ENCODE results near the gene KHDRBS1. TPM values are rescaled to one million over a fixed set of nuclear protein-coding genes. Genes with fewer than 3 reads are reported as not detected.

The KHDRBS1 gene, protein sequence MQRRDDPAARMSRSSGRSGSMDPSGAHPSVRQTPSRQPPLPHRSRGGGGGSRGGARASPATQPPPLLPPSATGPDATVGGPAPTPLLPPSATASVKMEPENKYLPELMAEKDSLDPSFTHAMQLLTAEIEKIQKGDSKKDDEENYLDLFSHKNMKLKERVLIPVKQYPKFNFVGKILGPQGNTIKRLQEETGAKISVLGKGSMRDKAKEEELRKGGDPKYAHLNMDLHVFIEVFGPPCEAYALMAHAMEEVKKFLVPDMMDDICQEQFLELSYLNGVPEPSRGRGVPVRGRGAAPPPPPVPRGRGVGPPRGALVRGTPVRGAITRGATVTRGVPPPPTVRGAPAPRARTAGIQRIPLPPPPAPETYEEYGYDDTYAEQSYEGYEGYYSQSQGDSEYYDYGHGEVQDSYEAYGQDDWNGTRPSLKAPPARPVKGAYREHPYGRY
- total RNA-seq = 10 to 100 TPM; 65.4 to 70.0 (median 69.0) TPM
- polyA plus RNA-seq = 48.6 TPM
- long read RNA-seq, donor 1, transcript KHDRBS1-202 (9 exons, 2,757 nt) = major isoform, 239 of 264 reads
- long read RNA-seq, donor 1, partial matches to known transcripts = 17 of 264 reads
- long read RNA-seq, donor 1, other reads (novel, unspliced or antisense) = 5 of 264 reads
- long read RNA-seq, donor 2, transcript KHDRBS1-202 (9 exons, 2,757 nt) = major isoform, 108 of 111 reads
- long read RNA-seq, donor 2, partial matches to known transcripts = 0 of 111 reads
- long read RNA-seq, donor 2, other reads (novel, unspliced or antisense) = 3 of 111 reads
- long read RNA-seq, donor 3, transcript KHDRBS1-202 (9 exons, 2,757 nt) = major isoform, 10 of 15 reads
- long read RNA-seq, donor 3, partial matches to known transcripts = 2 of 15 reads
- long read RNA-seq, donor 3, other reads (novel, unspliced or antisense) = 3 of 15 reads
- long read RNA-seq, donor 4, transcript KHDRBS1-202 (9 exons, 2,757 nt) = major isoform, 119 of 132 reads
- long read RNA-seq, donor 4, partial matches to known transcripts = 4 of 132 reads
- long read RNA-seq, donor 4, other reads (novel, unspliced or antisense) = 6 of 132 reads

DNA sequence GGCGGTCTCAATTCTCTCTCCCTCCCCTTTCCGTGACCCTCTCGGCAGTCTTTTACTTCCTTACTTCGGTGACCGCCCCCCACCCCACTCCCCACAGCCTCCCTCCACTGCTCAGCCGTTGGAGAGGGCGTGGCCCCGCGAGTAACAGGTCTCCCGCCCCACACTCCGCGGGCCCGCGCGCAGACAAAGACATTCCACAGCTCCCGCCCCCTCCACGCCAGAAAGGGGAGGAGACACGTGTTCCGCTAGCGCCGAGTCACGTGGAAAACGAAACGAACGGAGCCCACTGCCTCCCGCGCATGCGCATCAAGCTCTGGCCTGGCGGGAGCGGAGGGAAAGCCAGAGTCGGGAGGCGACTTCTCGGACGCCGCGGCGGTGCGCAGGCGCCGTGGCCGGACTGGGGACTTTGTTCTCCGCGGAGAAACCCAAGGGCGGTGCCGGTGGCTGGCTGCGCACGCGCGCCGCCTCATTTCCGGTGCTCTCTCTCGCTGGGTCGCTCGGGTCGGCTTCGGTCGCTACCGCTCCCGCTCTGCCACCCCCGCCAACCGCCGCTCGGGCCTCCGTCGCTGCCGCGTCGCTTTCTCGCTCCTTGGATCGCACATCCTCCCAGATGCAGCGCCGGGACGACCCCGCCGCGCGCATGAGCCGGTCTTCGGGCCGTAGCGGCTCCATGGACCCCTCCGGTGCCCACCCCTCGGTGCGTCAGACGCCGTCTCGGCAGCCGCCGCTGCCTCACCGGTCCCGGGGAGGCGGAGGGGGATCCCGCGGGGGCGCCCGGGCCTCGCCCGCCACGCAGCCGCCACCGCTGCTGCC lies at the start of gene KHDRBS1:
TSS of gene KHDRBS1 (plus strand) at position 483 of the 813 bp plus-strand sequence. CDS start at position 611, 128 bp downstream.
- DNase-seq = peak; percentile 99 to 100 (median 100)
- intact Hi-C loops (cut with DNase I) = no loop called here
- under 1% methylated on average over 101 of the region's 101 CpGs for WGBS
- Histone ChIP-seq H3K4me1 (ENCODE audit: control insufficient read depth, insufficient read depth, low read length) (peaks cover 4% of the 10 kb centered on the region), H3K27ac (ENCODE audit: low read length) (peak within 1 kb of the TSS; percentile 95), H3K9me3 (ENCODE audit: control insufficient read depth, low read length) (no peaks in the 10 kb centered on the region), H3K4me3 (ENCODE audit: low read length) (peak within 1 kb of the TSS; percentile 68), H3K27me3 (ENCODE audit: control insufficient read depth, insufficient read depth) (no peaks in the 10 kb centered on the region)
- peak; percentile 96 for ATAC-seq

DNA sequence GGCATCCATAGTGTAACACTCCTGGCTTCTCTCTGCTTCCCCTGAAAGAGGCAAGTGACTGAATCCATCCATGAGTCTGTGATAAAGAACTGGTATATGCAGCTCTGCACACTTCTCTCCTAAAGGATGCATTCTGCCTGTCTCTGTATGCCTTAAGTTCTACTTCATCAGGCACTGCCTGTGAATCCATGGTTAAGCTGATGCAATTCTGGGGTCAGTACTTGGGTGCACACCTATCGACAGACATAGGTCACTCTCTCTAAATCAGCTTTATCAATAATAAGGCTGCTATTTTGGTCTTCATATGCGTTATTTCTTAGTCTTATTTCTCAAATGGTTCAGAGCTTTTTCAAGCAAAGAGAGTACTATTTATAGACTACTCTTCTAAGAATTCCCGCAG lies 42.8 kb upstream of the KHDRBS1 start:
- 55% methylated on average over 3 of the region's 3 CpGs for WGBS
- intact Hi-C loops (cut with DNase I) = no loop called here
- Histone ChIP-seq H3K4me3 (ENCODE audit: low read length) (no peak overlapping the region), H3K27ac (ENCODE audit: low read length) (no peak overlapping the region), H3K4me1 (ENCODE audit: control insufficient read depth, insufficient read depth, low read length) (no peaks in the 10 kb centered on the region), H3K27me3 (ENCODE audit: control insufficient read depth, insufficient read depth) (no peaks in the 10 kb centered on the region), H3K9me3 (ENCODE audit: control insufficient read depth, low read length) (no peaks in the 10 kb centered on the region)
- ATAC-seq (no peak), DNase-seq (no peak)

DNA sequence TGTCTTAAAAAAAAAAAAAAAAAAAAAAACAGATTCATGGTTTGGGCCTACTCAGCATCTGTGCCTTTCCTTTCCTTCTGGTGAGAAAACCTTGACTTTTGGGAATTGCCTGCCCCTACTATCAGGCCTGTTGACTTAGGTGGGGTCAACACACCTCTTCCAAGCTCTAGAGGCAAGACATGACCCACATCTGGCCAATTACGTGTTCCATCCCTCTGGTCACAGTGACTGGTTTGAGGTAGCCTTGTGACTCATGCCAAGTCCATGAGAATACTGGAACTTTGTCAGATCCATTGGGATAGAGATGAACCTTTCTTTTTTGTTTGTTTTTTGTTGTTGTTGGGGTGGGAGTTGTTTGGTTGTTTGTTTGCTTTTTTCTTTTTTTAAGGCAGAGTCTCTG lies 37.3 kb upstream of the KHDRBS1 start:
- H3K4me1 ChIP-seq (ENCODE audit: control insufficient read depth, insufficient read depth, low read length) = peaks cover 4% of the 10 kb centered on the region
- no peak for DNase-seq
- no peak for ATAC-seq
- no peaks in the 10 kb centered on the region for H3K9me3 ChIP-seq (ENCODE audit: control insufficient read depth, low read length)
- 95% methylated on average over 1 of the region's 1 CpG for WGBS
- intact Hi-C loops (cut with DNase I) = no loop called here
- H3K27me3 ChIP-seq (ENCODE audit: control insufficient read depth, insufficient read depth) = no peaks in the 10 kb centered on the region
- H3K4me3 ChIP-seq (ENCODE audit: low read length) = no peak overlapping the region
- no peak overlapping the region for H3K27ac ChIP-seq (ENCODE audit: low read length)

DNA sequence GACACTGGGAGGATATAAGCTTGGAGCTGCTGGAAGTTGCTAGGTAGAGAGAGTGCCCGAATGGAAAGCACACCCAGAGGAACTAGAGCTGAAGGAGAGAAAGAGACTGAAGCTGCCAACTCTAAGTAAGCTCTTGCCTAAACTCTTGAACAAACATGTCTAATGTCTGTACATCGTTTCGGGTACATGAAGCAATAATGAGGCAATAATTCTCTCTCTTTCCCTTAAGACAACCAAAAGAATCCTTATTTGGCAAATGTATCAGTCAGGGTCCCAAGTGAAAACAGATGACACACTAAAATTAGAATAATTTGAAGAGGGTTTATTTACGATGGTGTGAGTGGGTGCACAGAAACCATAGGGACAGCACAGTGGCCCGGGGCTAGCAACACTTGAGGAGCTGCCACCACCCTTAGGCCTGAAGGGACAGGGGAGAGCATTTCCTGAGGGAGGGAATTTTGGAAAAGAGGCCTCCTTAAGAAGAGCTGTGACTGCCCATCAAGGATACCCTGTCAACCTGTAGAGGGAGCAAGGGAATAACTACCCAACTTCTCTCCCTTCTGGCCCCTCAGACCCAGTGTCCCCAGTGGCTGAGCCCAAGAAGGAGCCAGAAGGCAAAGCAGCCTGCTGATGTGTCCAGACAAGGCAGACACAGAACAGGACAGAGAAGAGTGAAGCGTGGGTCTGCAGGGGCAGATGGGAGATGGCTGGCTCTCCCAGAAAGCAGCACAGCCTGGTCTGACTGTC lies 36.1 kb upstream of the KHDRBS1 start:
- intact Hi-C loops (cut with DNase I) = no loop called here
- H3K4me3 ChIP-seq (ENCODE audit: low read length) = no peak overlapping the region
- no peaks in the 10 kb centered on the region for H3K9me3 ChIP-seq (ENCODE audit: control insufficient read depth, low read length)
- 43% methylated on average over 6 of the region's 6 CpGs for WGBS
- H3K27ac ChIP-seq (ENCODE audit: low read length) = peak overlapping the region; percentile 10
- ATAC-seq (peak; percentile 77 to 79), DNase-seq (peak in 2 of 3 donors; percentile 43 to 64)
- peaks cover 4% of the 10 kb centered on the region for H3K4me1 ChIP-seq (ENCODE audit: control insufficient read depth, insufficient read depth, low read length)
- H3K27me3 ChIP-seq (ENCODE audit: control insufficient read depth, insufficient read depth) = no peaks in the 10 kb centered on the region

DNA sequence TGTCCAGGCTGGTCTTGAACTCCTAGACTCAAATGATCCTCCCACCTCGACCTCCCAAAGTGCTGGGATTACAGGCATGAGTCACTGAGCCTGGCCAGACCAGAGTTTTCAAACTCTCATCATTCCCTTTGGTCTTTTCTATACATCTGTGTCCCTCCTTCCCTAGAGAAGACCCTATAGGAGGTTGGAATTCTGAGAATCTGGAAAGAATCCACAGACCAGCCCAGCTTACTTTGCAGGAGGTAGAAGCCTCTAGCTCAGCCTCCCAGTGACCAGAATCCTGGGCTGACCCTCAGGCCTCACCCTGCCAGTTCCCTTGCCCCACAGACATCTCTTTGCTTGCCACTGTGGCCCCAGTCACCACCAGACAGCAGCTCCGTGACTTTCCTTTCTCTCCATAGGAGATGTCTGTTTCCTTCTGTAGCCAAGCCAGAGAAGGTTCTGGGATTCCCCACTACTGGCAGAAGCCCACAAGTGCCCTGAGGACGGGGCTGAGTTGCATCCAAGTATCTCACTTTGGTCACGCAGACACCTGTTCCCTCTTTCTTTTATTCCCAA lies 34.7 kb upstream of the KHDRBS1 start:
- Histone ChIP-seq H3K27ac (ENCODE audit: low read length) (no peak overlapping the region), H3K4me1 (ENCODE audit: control insufficient read depth, insufficient read depth, low read length) (peaks cover 4% of the 10 kb centered on the region), H3K9me3 (ENCODE audit: control insufficient read depth, low read length) (no peaks in the 10 kb centered on the region), H3K4me3 (ENCODE audit: low read length) (no peak overlapping the region), H3K27me3 (ENCODE audit: control insufficient read depth, insufficient read depth) (no peaks in the 10 kb centered on the region)
- ATAC-seq (no peak), DNase-seq (no peak)
- 74% methylated on average over 4 of the region's 4 CpGs for WGBS
- intact Hi-C loops (cut with DNase I) = no loop called here

DNA sequence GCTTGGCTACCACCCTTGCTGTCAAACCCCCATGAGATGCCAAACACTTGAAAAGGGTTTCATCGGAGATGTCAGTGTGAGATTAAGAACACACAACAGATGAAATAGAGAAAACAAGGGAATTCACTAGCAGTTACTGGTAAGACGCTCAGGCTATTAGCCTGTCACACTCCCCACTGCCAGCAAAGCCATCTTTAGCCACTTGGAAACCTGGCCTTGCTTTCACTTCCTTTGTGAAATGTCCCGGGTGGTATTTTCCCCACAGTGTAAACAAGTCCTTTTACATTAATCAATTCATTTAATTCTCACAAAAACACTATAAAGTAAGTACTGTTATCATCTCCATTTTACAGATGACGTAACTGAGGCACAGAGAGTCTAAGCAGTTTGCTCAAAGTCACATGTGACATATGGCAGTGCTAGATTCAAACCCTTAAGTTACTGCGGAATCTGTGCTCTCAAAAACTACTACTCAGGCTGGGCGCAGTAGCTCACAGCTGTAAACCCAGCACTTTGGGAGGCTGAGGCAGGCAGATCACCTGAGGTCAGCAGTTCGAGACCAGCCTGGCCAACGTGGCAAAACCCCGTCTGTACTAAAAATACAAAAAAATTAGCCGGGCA lies 32.7 kb upstream of the KHDRBS1 start:
- Histone ChIP-seq H3K27ac (ENCODE audit: low read length) (no peak overlapping the region), H3K27me3 (ENCODE audit: control insufficient read depth, insufficient read depth) (no peaks in the 10 kb centered on the region), H3K9me3 (ENCODE audit: control insufficient read depth, low read length) (no peaks in the 10 kb centered on the region), H3K4me3 (ENCODE audit: low read length) (no peak overlapping the region), H3K4me1 (ENCODE audit: control insufficient read depth, insufficient read depth, low read length) (peaks cover 4% of the 10 kb centered on the region)
- WGBS = 80% methylated on average over 10 of the region's 10 CpGs
- intact Hi-C loops (cut with DNase I) = no loop called here
- no peak for ATAC-seq
- no peak for DNase-seq

DNA sequence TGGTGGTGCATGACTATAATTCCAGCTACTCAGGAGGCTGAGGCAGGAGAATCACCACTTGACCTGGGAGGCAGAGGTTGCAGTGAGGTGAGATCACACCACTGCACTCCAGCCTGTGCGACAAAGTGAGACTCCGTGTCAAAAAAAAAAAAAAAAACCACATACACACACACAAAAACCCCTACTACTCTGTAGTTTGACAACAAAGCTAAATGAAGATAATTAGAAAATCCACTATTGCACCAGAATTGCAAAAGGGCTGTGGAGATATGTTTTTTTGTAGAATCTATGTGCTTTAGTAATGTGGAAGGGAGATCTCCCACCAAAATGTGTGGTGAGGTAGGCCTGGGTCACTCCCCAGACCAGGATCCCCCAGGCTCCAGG lies 32.2 kb upstream of the KHDRBS1 start:
- H3K27ac ChIP-seq (ENCODE audit: low read length) = no peak overlapping the region
- H3K4me3 ChIP-seq (ENCODE audit: low read length) = no peak overlapping the region
- H3K4me1 ChIP-seq (ENCODE audit: control insufficient read depth, insufficient read depth, low read length) = peaks cover 4% of the 10 kb centered on the region
- ATAC-seq (no peak), DNase-seq (no peak)
- H3K9me3 ChIP-seq (ENCODE audit: control insufficient read depth, low read length) = no peaks in the 10 kb centered on the region
- intact Hi-C loops (cut with DNase I) = no loop called here
- H3K27me3 ChIP-seq (ENCODE audit: control insufficient read depth, insufficient read depth) = no peaks in the 10 kb centered on the region
- 87% methylated on average over 2 of the region's 2 CpGs for WGBS

DNA sequence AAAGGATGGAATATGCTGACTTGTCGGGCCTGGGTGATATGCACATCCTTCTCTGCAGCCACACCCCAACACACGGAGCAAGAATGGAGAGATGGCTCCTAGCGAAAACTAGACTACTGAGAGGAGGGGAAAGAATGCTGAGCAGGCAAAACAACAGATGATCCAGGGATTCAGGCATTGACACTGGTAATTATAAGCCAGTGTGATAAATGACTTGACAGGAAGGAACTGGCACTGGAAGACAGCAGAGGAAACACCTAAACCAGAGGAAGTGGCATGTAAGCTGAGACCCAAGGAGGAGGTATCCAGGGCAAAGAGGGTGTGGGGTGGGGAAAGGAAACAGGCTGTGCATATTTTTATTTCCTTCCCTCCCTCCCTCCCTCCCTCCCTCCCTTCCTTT lies 31.7 kb upstream of the KHDRBS1 start:
- ATAC-seq = no peak

DNA sequence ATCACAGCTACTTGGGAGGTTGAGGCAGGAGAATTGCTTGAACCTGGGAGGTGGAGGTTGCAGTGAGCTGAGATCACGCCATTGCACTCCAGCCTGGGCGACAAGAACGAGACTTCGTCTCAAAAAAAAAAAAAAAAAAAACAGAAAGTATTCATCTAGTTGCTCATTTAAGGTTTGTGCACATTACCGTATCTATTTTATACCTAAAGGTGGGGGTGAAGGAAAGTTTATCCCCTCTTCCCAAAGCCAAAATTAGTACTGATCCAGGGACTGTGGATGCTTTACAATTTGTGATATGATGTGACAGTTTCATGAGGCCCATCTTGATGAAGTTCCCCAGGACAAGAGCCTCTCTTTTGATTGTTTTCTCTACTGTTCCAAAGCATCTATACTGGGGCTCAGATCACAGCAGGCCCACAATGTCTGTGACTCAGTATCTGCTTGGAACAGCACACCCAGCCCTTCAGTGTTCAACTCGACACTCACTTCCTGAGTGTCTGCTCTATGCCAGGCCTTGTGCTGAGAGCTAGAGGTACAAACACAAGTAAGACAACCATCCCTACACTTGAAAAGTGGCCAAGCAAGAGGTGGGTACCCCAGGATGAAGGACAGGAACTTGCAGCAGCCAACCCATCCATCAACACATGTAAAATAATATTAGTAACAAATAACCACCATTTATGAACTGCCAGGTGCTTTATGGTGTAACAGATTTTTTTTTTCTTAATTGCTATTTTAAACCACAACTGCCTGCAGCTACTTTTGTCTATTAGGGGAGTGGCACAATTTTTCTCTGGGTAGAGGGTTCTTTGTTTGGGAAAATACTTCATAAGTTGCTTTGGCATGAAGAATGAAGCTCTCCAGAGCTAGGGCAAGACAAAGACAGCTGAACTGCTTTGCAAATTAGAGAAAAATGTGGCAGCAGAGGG lies 29.0 kb upstream of the KHDRBS1 start:
- ATAC-seq = peak; percentile 62 to 76
- Histone ChIP-seq H3K27ac (ENCODE audit: low read length) (peak overlapping the region; percentile 9), H3K9me3 (ENCODE audit: control insufficient read depth, low read length) (no peaks in the 10 kb centered on the region), H3K27me3 (ENCODE audit: control insufficient read depth, insufficient read depth) (no peaks in the 10 kb centered on the region), H3K4me3 (ENCODE audit: low read length) (no peak overlapping the region), H3K4me1 (ENCODE audit: control insufficient read depth, insufficient read depth, low read length) (no peaks in the 10 kb centered on the region)
- DNase-seq = no peak
- 83% methylated on average over 6 of the region's 6 CpGs for WGBS
- intact Hi-C loops (cut with DNase I) = no loop called here

More for the DNA sequence above, 31.7 kb upstream of the KHDRBS1 start:
- Histone ChIP-seq H3K27me3 (ENCODE audit: control insufficient read depth, insufficient read depth) (no peaks in the 10 kb centered on the region), H3K9me3 (ENCODE audit: control insufficient read depth, low read length) (no peaks in the 10 kb centered on the region), H3K4me1 (ENCODE audit: control insufficient read depth, insufficient read depth, low read length) (peaks cover 3% of the 10 kb centered on the region), H3K4me3 (ENCODE audit: low read length) (no peak overlapping the region), H3K27ac (ENCODE audit: low read length) (no peak overlapping the region)
- WGBS = 45% methylated on average over 3 of the region's 3 CpGs
- intact Hi-C loops (cut with DNase I) = no loop called here
- DNase-seq = no peak

Data from right cardiac atrium (tissue), 5 donors.